ENCODE data around the gene NAV2.
A peak's percentile ranks its signal among the peaks of the same experiment; 100 is the strongest.
"Not testable (repeated sequence)": the region's sequence is repeated elsewhere in the genome, so short reads cannot be mapped to it uniquely, and the experiment has no call there.

Gene NAV2

GRCh38 chr11:20127671-20128527 is 415.3 kb downstream of the NAV2 start:
- POLR2A ChIA-PET = no interaction called here
- Histone ChIP-seq H3K9me3 (ENCODE audit: control extremely low read depth in 1 of 5, control insufficient read depth in 4 of 5, insufficient read depth in 2 of 5, low read depth in 1 of 5, low read length in 4 of 5) (no peaks in the 10 kb centered on the region), H3K27ac (ENCODE audit: insufficient read depth in 1 of 2, low read depth in 1 of 2, low read length in 2 of 2, poor library complexity in 1 of 2, severe bottlenecking in 2 of 2) (no peak overlapping the region), H3K36me3 (ENCODE audit: control insufficient read depth in 4 of 4, insufficient read depth in 4 of 4, low read length in 3 of 4) (no peaks in the 10 kb centered on the region), H3K4me1 (ENCODE audit: control extremely low read depth in 1 of 4, control insufficient read depth in 4 of 4, insufficient read depth in 4 of 4, low read length in 3 of 4) (peaks cover 0 to 11% (median 7%) of the 10 kb centered on the region in 4 experiments), H3K27me3 (replicated peaks in 2 of 5; ENCODE audit: control insufficient read depth in 4 of 5, insufficient read depth in 5 of 5, low read length in 4 of 5) (peaks cover 0 to 27% (median 18%) of the 10 kb centered on the region in 5 experiments), H3K4me3 (ENCODE audit: control insufficient read depth in 1 of 7, extremely low read depth in 1 of 7, insufficient read depth in 4 of 7, low read depth in 2 of 7, low read length in 6 of 7) (no peak overlapping the region)
- 64% methylated on average over 14 of the region's 16 CpGs for WGBS (ENCODE audit: insufficient coverage)
- DNase-seq = peak; percentile 59 to 84 (median 77)
- CTCF ChIA-PET = interaction anchor here (0.6 to 3.5 kb wide), 31 partner anchors 9 to 482 kb away, joined by 3 to 44 read pairs (median 4); partner anchors contain the start of genes DBX1 and HTATIP2

GRCh38 chr11:20128528-20128825 is 415.8 kb downstream of the NAV2 start:
- H3K9me3 ChIP-seq (ENCODE audit: control extremely low read depth in 1 of 5, control insufficient read depth in 4 of 5, insufficient read depth in 2 of 5, low read depth in 1 of 5, low read length in 4 of 5); DNase-seq; H3K4me3 ChIP-seq (ENCODE audit: control insufficient read depth in 1 of 7, extremely low read depth in 1 of 7, insufficient read depth in 4 of 7, low read depth in 2 of 7, low read length in 6 of 7); H3K27ac ChIP-seq (ENCODE audit: insufficient read depth in 1 of 2, low read depth in 1 of 2, low read length in 2 of 2, poor library complexity in 1 of 2, severe bottlenecking in 2 of 2); H3K36me3 ChIP-seq (ENCODE audit: control insufficient read depth in 4 of 4, insufficient read depth in 4 of 4, low read length in 3 of 4); POLR2A ChIA-PET: not testable (repeated sequence)
- WGBS (ENCODE audit: insufficient coverage) = 100% methylated on average over 2 of the region's 7 CpGs
- Histone ChIP-seq H3K27me3 (replicated peaks in 2 of 5; ENCODE audit: control insufficient read depth in 4 of 5, insufficient read depth in 5 of 5, low read length in 4 of 5) (peaks cover 0 to 27% (median 18%) of the 10 kb centered on the region in 5 experiments), H3K4me1 (ENCODE audit: control extremely low read depth in 1 of 4, control insufficient read depth in 4 of 4, insufficient read depth in 4 of 4, low read length in 3 of 4) (peaks cover 0 to 11% (median 7%) of the 10 kb centered on the region in 4 experiments)
- CTCF ChIA-PET = interaction anchor here (0.6 to 3.5 kb wide), 28 partner anchors 8 to 482 kb away, joined by 3 to 44 read pairs (median 5); partner anchors contain the start of genes DBX1 and HTATIP2

- WGBS (ENCODE audit: insufficient coverage) = 95% methylated on average over 4 of the region's 4 CpGs
- ChIA-PET POLR2A (no interaction called here), CTCF (interaction anchor here (1.4 to 3.5 kb wide), 8 partner anchors 12 to 229 kb away, joined by 3 to 44 read pairs (median 12); no protein-coding TSS in a partner anchor)
- Histone ChIP-seq H3K27ac (ENCODE audit: insufficient read depth in 1 of 2, low read depth in 1 of 2, low read length in 2 of 2, poor library complexity in 1 of 2, severe bottlenecking in 2 of 2) (no peak overlapping the region), H3K4me3 (ENCODE audit: control insufficient read depth in 1 of 7, extremely low read depth in 1 of 7, insufficient read depth in 4 of 7, low read depth in 2 of 7, low read length in 6 of 7) (no peak overlapping the region), H3K9me3 (ENCODE audit: control extremely low read depth in 1 of 5, control insufficient read depth in 4 of 5, insufficient read depth in 2 of 5, low read depth in 1 of 5, low read length in 4 of 5) (no peaks in the 10 kb centered on the region), H3K27me3 (replicated peaks in 2 of 5; ENCODE audit: control insufficient read depth in 4 of 5, insufficient read depth in 5 of 5, low read length in 4 of 5) (peaks cover 2 to 32% (median 21%) of the 10 kb centered on the region in 5 experiments), H3K4me1 (ENCODE audit: control extremely low read depth in 1 of 4, control insufficient read depth in 4 of 4, insufficient read depth in 4 of 4, low read length in 3 of 4) (peaks cover 0 to 11% (median 7%) of the 10 kb centered on the region in 4 experiments), H3K36me3 (ENCODE audit: control insufficient read depth in 4 of 4, insufficient read depth in 4 of 4, low read length in 3 of 4) (no peaks in the 10 kb centered on the region)
- DNase-seq = no peak
Measured at GRCh38 chr11:20129665-20130064, 417.0 kb downstream of the NAV2 start.

- peaks cover 2 to 44% (median 24%) of the 10 kb centered on the region in 5 experiments for H3K27me3 ChIP-seq (replicated peaks in 2 of 5; ENCODE audit: control insufficient read depth in 4 of 5, insufficient read depth in 5 of 5, low read length in 4 of 5)
- H3K4me3 ChIP-seq (ENCODE audit: control insufficient read depth in 1 of 7, extremely low read depth in 1 of 7, insufficient read depth in 4 of 7, low read depth in 2 of 7, low read length in 6 of 7) = peak overlapping the region; percentile 38 to 82 (median 56)
- peaks cover 0 to 3% (median 0%) of the 10 kb centered on the region in 5 experiments for H3K9me3 ChIP-seq (ENCODE audit: control extremely low read depth in 1 of 5, control insufficient read depth in 4 of 5, insufficient read depth in 2 of 5, low read depth in 1 of 5, low read length in 4 of 5)
- WGBS (ENCODE audit: insufficient coverage) = 11% methylated on average over 31 of the region's 51 CpGs
- peak; percentile 44 to 64 (median 63) for DNase-seq
- no peak overlapping the region for H3K27ac ChIP-seq (ENCODE audit: insufficient read depth in 1 of 2, low read depth in 1 of 2, low read length in 2 of 2, poor library complexity in 1 of 2, severe bottlenecking in 2 of 2)
- peaks cover 0 to 11% (median 7%) of the 10 kb centered on the region in 4 experiments for H3K4me1 ChIP-seq (ENCODE audit: control extremely low read depth in 1 of 4, control insufficient read depth in 4 of 4, insufficient read depth in 4 of 4, low read length in 3 of 4)
- CTCF ChIA-PET = interaction anchor here (0.6 to 5.0 kb wide), 18 partner anchors 10 to 917 kb away, joined by 3 to 38 read pairs (median 4); no protein-coding TSS in a partner anchor
- H3K36me3 ChIP-seq (ENCODE audit: control insufficient read depth in 4 of 4, insufficient read depth in 4 of 4, low read length in 3 of 4) = no peaks in the 10 kb centered on the region
- POLR2A ChIA-PET = no interaction called here
Measured at GRCh38 chr11:20131788-20132666, 419.4 kb downstream of the NAV2 start.

- Histone ChIP-seq H3K36me3 (ENCODE audit: control insufficient read depth in 4 of 4, insufficient read depth in 4 of 4, low read length in 3 of 4) (no peaks in the 10 kb centered on the region), H3K4me1 (ENCODE audit: control extremely low read depth in 1 of 4, control insufficient read depth in 4 of 4, insufficient read depth in 4 of 4, low read length in 3 of 4) (peaks cover 0 to 11% (median 7%) of the 10 kb centered on the region in 4 experiments), H3K27ac (ENCODE audit: insufficient read depth in 1 of 2, low read depth in 1 of 2, low read length in 2 of 2, poor library complexity in 1 of 2, severe bottlenecking in 2 of 2) (no peak overlapping the region), H3K4me3 (ENCODE audit: control insufficient read depth in 1 of 7, extremely low read depth in 1 of 7, insufficient read depth in 4 of 7, low read depth in 2 of 7, low read length in 6 of 7) (peak overlapping the region in 4 of 7 experiments; percentile 56 to 82 (median 71)), H3K9me3 (ENCODE audit: control extremely low read depth in 1 of 5, control insufficient read depth in 4 of 5, insufficient read depth in 2 of 5, low read depth in 1 of 5, low read length in 4 of 5) (peaks cover 0 to 3% (median 0%) of the 10 kb centered on the region in 5 experiments), H3K27me3 (replicated peaks in 2 of 5; ENCODE audit: control insufficient read depth in 4 of 5, insufficient read depth in 5 of 5, low read length in 4 of 5) (peaks cover under 1 to 44% (median 24%) of the 10 kb centered on the region in 5 experiments)
- POLR2A ChIA-PET = no interaction called here
- no peak for DNase-seq
- WGBS (ENCODE audit: insufficient coverage) = 31% methylated on average over 4 of the region's 8 CpGs
- CTCF ChIA-PET = interaction anchor here (0.9 to 5.0 kb wide), 12 partner anchors 9 to 221 kb away, joined by 3 to 38 read pairs (median 4); no protein-coding TSS in a partner anchor
Measured at GRCh38 chr11:20132667-20133039, 420.0 kb downstream of the NAV2 start.

GRCh38 chr11:20134991-20135736 is 422.5 kb downstream of the NAV2 start:
- no peak for DNase-seq
- peaks cover 0 to 3% (median 0%) of the 10 kb centered on the region in 5 experiments for H3K9me3 ChIP-seq (ENCODE audit: control extremely low read depth in 1 of 5, control insufficient read depth in 4 of 5, insufficient read depth in 2 of 5, low read depth in 1 of 5, low read length in 4 of 5)
- 100% methylated on average over 1 of the region's 5 CpGs for WGBS (ENCODE audit: insufficient coverage)
- H3K4me1 ChIP-seq (ENCODE audit: control extremely low read depth in 1 of 4, control insufficient read depth in 4 of 4, insufficient read depth in 4 of 4, low read length in 3 of 4) = peaks cover 0 to 11% (median 7%) of the 10 kb centered on the region in 4 experiments
- CTCF ChIA-PET = interaction anchor here (1.2 to 5.0 kb wide), 6 partner anchors 7 to 184 kb away, joined by 3 to 38 read pairs (median 8); no protein-coding TSS in a partner anchor
- H3K4me3 ChIP-seq (ENCODE audit: control insufficient read depth in 1 of 7, extremely low read depth in 1 of 7, insufficient read depth in 4 of 7, low read depth in 2 of 7, low read length in 6 of 7) = no peak overlapping the region
- H3K27me3 ChIP-seq (replicated peaks in 2 of 5; ENCODE audit: control insufficient read depth in 4 of 5, insufficient read depth in 5 of 5, low read length in 4 of 5) = peaks cover 2 to 56% (median 29%) of the 10 kb centered on the region in 5 experiments
- no peak overlapping the region for H3K27ac ChIP-seq (ENCODE audit: insufficient read depth in 1 of 2, low read depth in 1 of 2, low read length in 2 of 2, poor library complexity in 1 of 2, severe bottlenecking in 2 of 2)
- POLR2A ChIA-PET = no interaction called here
- H3K36me3 ChIP-seq (ENCODE audit: control insufficient read depth in 4 of 4, insufficient read depth in 4 of 4, low read length in 3 of 4) = no peaks in the 10 kb centered on the region
